SK-N-SH (cell line): ENCODE data around the gene OSGIN1. TPM values are rescaled to one million over a fixed set of nuclear protein-coding genes. Genes with fewer than 3 reads are reported as not detected.

Experiments
- CTCF ChIA-PET: fragments of 300-600, 350-600 bp; formaldehyde crosslinking; extraction: SDS; loops from one replicate; lab custom pipeline; 2021; lab: Yijun Ruan, JAX
- POLR2A ChIA-PET: fragments of 350-600 bp; sonication (Branson Sonifier 250); formaldehyde crosslinking; extraction: SDS; loops from one replicate; lab custom pipeline; 2020; ENCODE audit warnings: antibody characterized with exemption, inconsistent platforms; lab: Yijun Ruan, JAX
- DNase-seq: peaks from one replicate; pipeline ENCODE4 v3.0.0; 2012
- H2AFZ ChIP-seq: fragments of 200-600 bp; sonication (generic); 2 replicates; pipeline ENCODE4 v1.8.1; 2016; ENCODE audit warnings: antibody characterized with exemption, mild to moderate bottlenecking, low read depth
- H3F3A ChIP-seq: fragments of 200-600 bp; sonication (generic); replicated peaks from 2 replicates; pipeline ENCODE3; 2016; ENCODE audit warnings: antibody characterized with exemption, mild to moderate bottlenecking; ENCODE audit not compliant: insufficient read depth
- H3K27ac ChIP-seq, 2 experiments: fragments of 200-500 bp in 1 of 2; fragments of 200-600 bp in 1 of 2; sonication (Bioruptor generic) in 1 of 2; sonication (generic), shearing (Covaris generic) in 1 of 2; 2 replicates each; pipeline versions ENCODE4 v1.5.1 to v1.6.1; 2014 to 2016; ENCODE audit warnings: low read depth in 2 of 2, inconsistent platforms in 1 of 2, low read length in 1 of 2, mild to moderate bottlenecking in 1 of 2, mixed read lengths in 1 of 2
- H3K27me3 ChIP-seq: fragments of 200-600 bp; sonication (generic), shearing (Covaris generic); 2 replicates; pipeline ENCODE4 v1.6.1; 2016; ENCODE audit warnings: mixed run types; ENCODE audit not compliant: insufficient read depth
- H3K36me3 ChIP-seq, 2 experiments: fragments of 200-500 bp in 1 of 2; fragments of 200-600 bp in 1 of 2; sonication (Bioruptor generic) in 1 of 2; sonication (generic) in 1 of 2; replicated peaks in 1 of 2; 2 replicates each; pipeline versions ENCODE3 to v1.5.1; 2014 to 2016; ENCODE audit warnings: low read length in 1 of 2, mild to moderate bottlenecking in 1 of 2; ENCODE audit not compliant: insufficient read depth in 2 of 2, control insufficient read depth in 1 of 2
- H3K4me1 ChIP-seq, 2 experiments: fragments of 200-500 bp in 1 of 2; fragments of 200-600 bp in 1 of 2; sonication (Bioruptor generic) in 1 of 2; sonication (generic), shearing (Covaris generic) in 1 of 2; 2 replicates each; pipeline versions ENCODE4 v1.5.1 to v1.6.1; 2014 to 2016; ENCODE audit warnings: low read depth in 1 of 2, low read length in 1 of 2, mixed run types in 1 of 2; ENCODE audit not compliant: insufficient read depth in 2 of 2, control insufficient read depth in 1 of 2
- H3K4me2 ChIP-seq: fragments of 200-600 bp; sonication (generic), shearing (Covaris generic); 2 replicates; pipeline ENCODE4 v1.6.1; 2017; ENCODE audit warnings: mixed run types
- H3K4me3 ChIP-seq, 2 experiments: fragments of 200-500 bp in 1 of 2; fragments of 200-600 bp in 1 of 2; sonication (Bioruptor generic) in 1 of 2; sonication (generic), shearing (Covaris generic) in 1 of 2; 2 replicates each; pipeline versions ENCODE4 v1.5.1 to v1.8.1; 2014 to 2016; ENCODE audit warnings: low read depth in 2 of 2, inconsistent platforms in 1 of 2, low read length in 1 of 2, mild to moderate bottlenecking in 1 of 2, mixed read lengths in 1 of 2, moderate library complexity in 1 of 2
- H3K79me2 ChIP-seq: fragments of 200-600 bp; sonication (generic); 2 replicates; pipeline ENCODE4 v1.8.1; 2017; ENCODE audit warnings: mild to moderate bottlenecking; ENCODE audit not compliant: insufficient read depth
- H3K9ac ChIP-seq: fragments of 200-600 bp; sonication (generic); 2 replicates; pipeline ENCODE4 v1.6.1; 2017; ENCODE audit warnings: mixed run types
- H3K9me2 ChIP-seq: fragments of 200-600 bp; sonication (generic); 2 replicates; pipeline ENCODE4 v1.6.1; 2017; ENCODE audit warnings: mixed run types
- H3K9me3 ChIP-seq: fragments of 200-600 bp; sonication (generic); 2 replicates; pipeline ENCODE4 v1.6.1; 2017; ENCODE audit warnings: mixed run types, mild to moderate bottlenecking, moderate library complexity
- H4K20me1 ChIP-seq: fragments of 200-600 bp; sonication (generic); 2 replicates; pipeline ENCODE4 v1.6.1; 2017; ENCODE audit warnings: mild to moderate bottlenecking, mixed run types; ENCODE audit not compliant: insufficient read depth
- CHD2 ChIP-seq: fragments of 150-350 bp; IDR thresholded peaks from 2 replicates; pipeline ENCODE4 v1.6.1; 2018; ENCODE audit warnings: low read length; ENCODE audit not compliant: partially characterized antibody
- EP300 ChIP-seq, 2 experiments: IDR thresholded peaks; 2 replicates each; pipeline versions ENCODE4 v1.4.0 to v1.6.1; 2012; ENCODE audit warnings: borderline replicate concordance in 1 of 2, low read depth in 1 of 2, low read length in 1 of 2
- EZH2phosphoT487 ChIP-seq: fragments of 200-600 bp; sonication (generic); IDR thresholded peaks from 2 replicates; pipeline ENCODE4 v1.6.1; 2017; ENCODE audit warnings: low read depth, mixed run types, mild to moderate bottlenecking, antibody characterized with exemption, moderate library complexity, borderline replicate concordance
- GABPA ChIP-seq: IDR thresholded peaks from 2 replicates; pipeline ENCODE4 v1.4.0; 2012; ENCODE audit warnings: low read depth, mild to moderate bottlenecking
- JUND ChIP-seq: IDR thresholded peaks from 2 replicates; pipeline ENCODE4 v1.4.0; 2012
- RAD21 ChIP-seq: IDR thresholded peaks from 2 replicates; pipeline ENCODE4 v1.6.1; 2012; ENCODE audit warnings: mild to moderate bottlenecking, low read length
- SMC3 ChIP-seq: IDR thresholded peaks from 2 replicates; pipeline ENCODE4 v1.6.1; 2012; ENCODE audit warnings: low read depth, low read length, improper control_type of control experiment
- YY1 ChIP-seq: IDR thresholded peaks from 2 replicates; pipeline ENCODE4 v1.4.0; 2012; ENCODE audit warnings: low read depth, mild to moderate bottlenecking
- WGBS: methylation state at CpG from one replicate; pipeline ENCODE4 v1.1.6; 2017; ENCODE audit warnings: low lambda C conversion rate; 5-methylcytosine and 5-hydroxymethylcytosine counted together
- polyA plus RNA-seq, 3 experiments: library from polyadenylated mRNA; depleted of rRNA; stranded (reverse); fragments of >200 nt; gene quantifications; 2 replicates each; pipeline ENCODE4 v1.2.3, GENCODE V29; 2012
- TF ChIP-seq, protein P1 (sequence below): fragments of 150-350 bp; IDR thresholded peaks from 2 replicates; pipeline ENCODE4 v1.6.1; 2017; ENCODE audit warnings: antibody characterized with exemption, low read length, low read depth, borderline replicate concordance
- TF ChIP-seq, protein P2 (sequence below): IDR thresholded peaks from 2 replicates; pipeline ENCODE4 v1.4.0; 2012; ENCODE audit warnings: low read depth, borderline replicate concordance
- TF ChIP-seq, protein P3 (sequence below): IDR thresholded peaks from 2 replicates; pipeline ENCODE4; 2012
- TF ChIP-seq, protein P4 (sequence below): IDR thresholded peaks from 2 replicates; pipeline ENCODE4 v1.6.1; 2012; ENCODE audit warnings: mild to moderate bottlenecking, low read depth, low read length, moderate library complexity

The OSGIN1 gene
- polyA plus RNA-seq, 1 of the 3 experiments (the other 2 are of a cell fraction), result 4.8 TPM

DNA sequence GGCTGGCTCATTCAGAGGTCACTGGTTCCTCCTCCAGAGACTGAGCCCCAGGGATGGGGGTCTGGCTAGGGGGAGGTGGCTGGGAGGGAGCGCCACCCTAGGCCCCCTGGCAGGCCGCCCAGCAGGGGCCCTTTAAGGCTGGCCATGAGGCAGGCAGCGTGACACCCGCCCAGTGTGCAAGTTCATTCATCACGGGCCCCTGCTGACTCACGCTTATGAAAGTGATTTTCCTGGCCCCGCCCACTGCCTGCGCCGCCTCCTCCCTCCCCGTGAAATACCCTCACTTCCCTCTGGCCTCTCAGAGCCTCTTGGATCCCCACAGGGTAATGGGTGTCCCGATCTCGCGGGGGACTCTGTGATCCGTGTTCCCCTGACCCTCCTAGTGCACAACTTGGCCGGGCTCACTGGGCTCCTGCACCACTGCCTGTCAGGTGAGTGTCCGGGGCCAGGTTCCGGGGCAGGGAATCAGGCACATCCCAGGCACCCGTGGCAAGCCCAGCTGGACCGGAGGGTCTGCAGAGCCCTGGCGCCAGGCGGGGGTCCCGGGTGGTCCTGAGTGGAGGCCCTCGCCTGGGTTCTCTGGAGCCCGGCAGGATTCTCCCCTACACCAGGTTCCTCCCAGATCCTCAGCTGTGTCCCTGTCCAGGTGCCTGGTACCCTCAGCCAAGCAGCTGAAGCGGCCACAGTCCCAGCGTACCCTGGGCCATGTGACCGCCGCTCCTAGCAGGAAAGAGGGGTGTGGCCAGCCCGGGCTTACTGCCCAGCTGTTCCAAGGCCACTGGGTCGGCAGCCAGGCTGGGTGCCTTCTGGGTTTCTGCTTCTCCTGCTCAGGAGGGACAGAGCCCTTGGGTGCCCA lies at the start of gene OSGIN1 (continued):
- TF ChIP-seq, protein P1, sequence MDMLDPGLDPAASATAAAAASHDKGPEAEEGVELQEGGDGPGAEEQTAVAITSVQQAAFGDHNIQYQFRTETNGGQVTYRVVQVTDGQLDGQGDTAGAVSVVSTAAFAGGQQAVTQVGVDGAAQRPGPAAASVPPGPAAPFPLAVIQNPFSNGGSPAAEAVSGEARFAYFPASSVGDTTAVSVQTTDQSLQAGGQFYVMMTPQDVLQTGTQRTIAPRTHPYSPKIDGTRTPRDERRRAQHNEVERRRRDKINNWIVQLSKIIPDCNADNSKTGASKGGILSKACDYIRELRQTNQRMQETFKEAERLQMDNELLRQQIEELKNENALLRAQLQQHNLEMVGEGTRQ, result peak; percentile 40; the same call in 1 of the 2 replicates
- TF ChIP-seq CHD2 (no peak), EP300 (IDR thresholded peaks at IDR 0.05; ENCODE audit: borderline replicate concordance in 1 of 2, low read depth in 1 of 2, low read length in 1 of 2) (0 out of 4 replicates have a peak, but pooled peaks of 1 of the 2 experiments have one; percentile 30), EZH2phosphoT487 (no peak), RAD21 (no peak)
- TF ChIP-seq, protein P2, sequence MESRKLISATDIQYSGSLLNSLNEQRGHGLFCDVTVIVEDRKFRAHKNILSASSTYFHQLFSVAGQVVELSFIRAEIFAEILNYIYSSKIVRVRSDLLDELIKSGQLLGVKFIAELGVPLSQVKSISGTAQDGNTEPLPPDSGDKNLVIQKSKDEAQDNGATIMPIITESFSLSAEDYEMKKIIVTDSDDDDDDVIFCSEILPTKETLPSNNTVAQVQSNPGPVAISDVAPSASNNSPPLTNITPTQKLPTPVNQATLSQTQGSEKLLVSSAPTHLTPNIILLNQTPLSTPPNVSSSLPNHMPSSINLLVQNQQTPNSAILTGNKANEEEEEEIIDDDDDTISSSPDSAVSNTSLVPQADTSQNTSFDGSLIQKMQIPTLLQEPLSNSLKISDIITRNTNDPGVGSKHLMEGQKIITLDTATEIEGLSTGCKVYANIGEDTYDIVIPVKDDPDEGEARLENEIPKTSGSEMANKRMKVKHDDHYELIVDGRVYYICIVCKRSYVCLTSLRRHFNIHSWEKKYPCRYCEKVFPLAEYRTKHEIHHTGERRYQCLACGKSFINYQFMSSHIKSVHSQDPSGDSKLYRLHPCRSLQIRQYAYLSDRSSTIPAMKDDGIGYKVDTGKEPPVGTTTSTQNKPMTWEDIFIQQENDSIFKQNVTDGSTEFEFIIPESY, result no peak
- TF ChIP-seq, protein P3, sequence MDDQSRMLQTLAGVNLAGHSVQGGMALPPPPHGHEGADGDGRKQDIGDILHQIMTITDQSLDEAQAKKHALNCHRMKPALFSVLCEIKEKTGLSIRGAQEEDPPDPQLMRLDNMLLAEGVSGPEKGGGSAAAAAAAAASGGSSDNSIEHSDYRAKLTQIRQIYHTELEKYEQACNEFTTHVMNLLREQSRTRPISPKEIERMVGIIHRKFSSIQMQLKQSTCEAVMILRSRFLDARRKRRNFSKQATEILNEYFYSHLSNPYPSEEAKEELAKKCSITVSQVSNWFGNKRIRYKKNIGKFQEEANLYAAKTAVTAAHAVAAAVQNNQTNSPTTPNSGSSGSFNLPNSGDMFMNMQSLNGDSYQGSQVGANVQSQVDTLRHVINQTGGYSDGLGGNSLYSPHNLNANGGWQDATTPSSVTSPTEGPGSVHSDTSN, result peak; percentile 76

DNA sequence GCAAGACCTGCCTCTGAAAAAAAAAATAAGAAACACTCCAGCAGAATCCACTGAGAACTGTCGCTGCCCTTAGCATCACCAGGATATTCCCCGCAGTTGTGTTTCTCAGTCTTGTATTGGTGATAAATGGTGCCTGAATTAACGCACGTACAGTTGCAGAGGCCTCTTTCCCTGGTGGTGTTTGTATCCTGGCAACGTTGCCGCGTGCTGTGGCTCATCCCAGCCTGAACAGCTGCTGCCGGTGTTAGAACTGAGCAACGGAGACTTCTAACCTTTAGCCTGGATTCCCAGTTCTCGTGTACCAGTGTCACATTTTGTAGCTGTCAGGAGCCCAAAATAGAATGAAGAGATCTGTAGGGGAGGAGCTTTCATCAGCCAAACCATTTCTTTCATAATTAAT lies 49.3 kb upstream of the OSGIN1 start:
- TF ChIP-seq, protein P4, sequence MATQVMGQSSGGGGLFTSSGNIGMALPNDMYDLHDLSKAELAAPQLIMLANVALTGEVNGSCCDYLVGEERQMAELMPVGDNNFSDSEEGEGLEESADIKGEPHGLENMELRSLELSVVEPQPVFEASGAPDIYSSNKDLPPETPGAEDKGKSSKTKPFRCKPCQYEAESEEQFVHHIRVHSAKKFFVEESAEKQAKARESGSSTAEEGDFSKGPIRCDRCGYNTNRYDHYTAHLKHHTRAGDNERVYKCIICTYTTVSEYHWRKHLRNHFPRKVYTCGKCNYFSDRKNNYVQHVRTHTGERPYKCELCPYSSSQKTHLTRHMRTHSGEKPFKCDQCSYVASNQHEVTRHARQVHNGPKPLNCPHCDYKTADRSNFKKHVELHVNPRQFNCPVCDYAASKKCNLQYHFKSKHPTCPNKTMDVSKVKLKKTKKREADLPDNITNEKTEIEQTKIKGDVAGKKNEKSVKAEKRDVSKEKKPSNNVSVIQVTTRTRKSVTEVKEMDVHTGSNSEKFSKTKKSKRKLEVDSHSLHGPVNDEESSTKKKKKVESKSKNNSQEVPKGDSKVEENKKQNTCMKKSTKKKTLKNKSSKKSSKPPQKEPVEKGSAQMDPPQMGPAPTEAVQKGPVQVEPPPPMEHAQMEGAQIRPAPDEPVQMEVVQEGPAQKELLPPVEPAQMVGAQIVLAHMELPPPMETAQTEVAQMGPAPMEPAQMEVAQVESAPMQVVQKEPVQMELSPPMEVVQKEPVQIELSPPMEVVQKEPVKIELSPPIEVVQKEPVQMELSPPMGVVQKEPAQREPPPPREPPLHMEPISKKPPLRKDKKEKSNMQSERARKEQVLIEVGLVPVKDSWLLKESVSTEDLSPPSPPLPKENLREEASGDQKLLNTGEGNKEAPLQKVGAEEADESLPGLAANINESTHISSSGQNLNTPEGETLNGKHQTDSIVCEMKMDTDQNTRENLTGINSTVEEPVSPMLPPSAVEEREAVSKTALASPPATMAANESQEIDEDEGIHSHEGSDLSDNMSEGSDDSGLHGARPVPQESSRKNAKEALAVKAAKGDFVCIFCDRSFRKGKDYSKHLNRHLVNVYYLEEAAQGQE, result no peak
- TF ChIP-seq GABPA, result no peak
- no peak for TF ChIP-seq SMC3
- TF ChIP-seq YY1, result no peak
- TF ChIP-seq JUND, result no peak
- TF ChIP-seq, protein P1, result no peak
- TF ChIP-seq, all 33 proteins: peak for 0
- Histone ChIP-seq H3K9me3 (no peaks in the 10 kb centered on the region), H3F3A (no peaks in the 10 kb centered on the region), H3K36me3 (peaks cover 5 to 18% of the 10 kb centered on the region in 2 experiments), H3K27me3 (no peaks in the 10 kb centered on the region), H3K27ac (no peak overlapping the region), H3K4me3 (no peak overlapping the region), H3K9me2 (no peaks in the 10 kb centered on the region), H3K4me2 (no peak overlapping the region), H3K79me2 (peaks cover 32% of the 10 kb centered on the region), H2AFZ (no peak overlapping the region), H3K9ac (no peak overlapping the region), H4K20me1 (no peaks in the 10 kb centered on the region), H3K4me1 (peaks cover 0 to 7% of the 10 kb centered on the region in 2 experiments; a peak in 2 of 4 replicates)
- no peak for DNase-seq
- CTCF ChIA-PET, result no interaction called here
- 88% methylated on average over 7 of the region's 10 CpGs for WGBS
- POLR2A ChIA-PET, result no interaction called here
